Activated T-cell treated with anti-CD3 and anti-CD28 coated beads for 1 hour (primary cell): ENCODE data around the gene MTFR1L.
"Not testable (repeated sequence)": the region's sequence is repeated elsewhere in the genome, so short reads cannot be mapped to it uniquely, and the experiment has no call there.

Experiments used
- DNase-seq: peaks from one replicate; pipeline ENCODE4 v3.0.0-alpha.2; 2020; ENCODE audit warnings: low read depth

MTFR1L gene

GRCh38 chr1:25828491-25828890 lies 8.7 kb downstream of the MTFR1L start:
- DNase-seq: no peak

- no peak for DNase-seq
Measured at GRCh38 chr1:25829046-25829445, 9.3 kb downstream of the MTFR1L start.

- no peak for DNase-seq
Measured at GRCh38 chr1:25831569-25832196, 11.9 kb downstream of the MTFR1L start.

- DNase-seq: no peak
Measured at GRCh38 chr1:25832336-25833037, 12.7 kb downstream of the MTFR1L start.

- no peak for DNase-seq
Measured at GRCh38 chr1:25833158-25833557, 13.4 kb downstream of the MTFR1L start.

GRCh38 chr1:25834894-25835293 lies 15.1 kb downstream of the MTFR1L start:
- no peak for DNase-seq

GRCh38 chr1:25836695-25837094 lies 16.9 kb downstream of the MTFR1L start:
- DNase-seq: no peak

- no peak for DNase-seq
Measured at GRCh38 chr1:25837262-25837875, 17.6 kb downstream of the MTFR1L start.

- not testable (repeated sequence) for DNase-seq
Measured at GRCh38 chr1:25839808-25840207, 20.1 kb downstream of the MTFR1L start.

- DNase-seq: no peak
Measured at GRCh38 chr1:25843483-25843882, 23.7 kb downstream of the MTFR1L start.

GRCh38 chr1:25844536-25845337 lies 25.0 kb downstream of the MTFR1L start:
- DNase-seq: no peak

- DNase-seq: no peak
Measured at GRCh38 chr1:25845664-25846063, 25.9 kb downstream of the MTFR1L start.

GRCh38 chr1:25847929-25848328 lies 28.2 kb downstream of the MTFR1L start:
- no peak for DNase-seq

- DNase-seq: no peak
Measured at GRCh38 chr1:25848531-25848930, 28.8 kb downstream of the MTFR1L start.

GRCh38 chr1:25854554-25854953 lies 34.8 kb downstream of the MTFR1L start:
- no peak for DNase-seq

GRCh38 chr1:25856856-25857255 lies 37.1 kb downstream of the MTFR1L start:
- DNase-seq: no peak

GRCh38 chr1:25858494-25858893 lies 38.7 kb downstream of the MTFR1L start:
- no peak for DNase-seq

GRCh38 chr1:25858906-25859789 lies 39.4 kb downstream of the MTFR1L start, which contains the start of gene AUNIP:
Gene AUNIP, minus strand, starts transcription at chr1:25859457. Its CDS starts 100 bp downstream, at chr1:25859357.
- peak; percentile 89 for DNase-seq

- no peak for DNase-seq
Measured at GRCh38 chr1:25861316-25862286, 41.8 kb downstream of the MTFR1L start.

- DNase-seq: no peak
Measured at GRCh38 chr1:25862785-25863485, 43.2 kb downstream of the MTFR1L start.
